ENCODE measurements around the gene PDXK. TPM values are rescaled to one million over a fixed set of nuclear protein-coding genes. Genes with fewer than 3 reads are reported as not detected.

Gene PDXK
- total RNA-seq, 1 donor from 2014 or later, result 183 TPM

DNA sequence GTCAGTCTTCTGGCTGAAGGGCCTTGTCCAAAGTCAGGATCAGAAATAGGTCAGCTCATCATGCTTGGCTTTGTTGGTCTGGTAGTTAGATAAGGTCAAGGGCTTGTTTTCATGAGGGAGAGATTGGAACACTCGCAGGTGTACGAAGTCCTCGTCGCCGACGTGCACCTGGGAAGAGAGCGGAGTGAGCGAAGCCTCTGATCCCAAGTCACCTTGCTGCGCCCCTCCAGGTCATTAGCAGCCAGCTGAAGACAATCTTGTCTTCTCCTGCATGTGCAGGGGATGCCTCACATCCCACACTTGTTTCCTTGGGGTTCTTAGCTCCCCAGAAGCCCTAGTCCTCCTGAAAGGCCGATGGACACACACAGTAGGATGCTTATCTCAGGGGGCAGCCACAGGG is 55.2 kb downstream of the PDXK start:
- DNase-seq (ENCODE audit: low read depth), result no peak
- no peak overlapping the region for H3K4me3 ChIP-seq (ENCODE audit: low read depth, low read length)
- TF ChIP-seq, protein P1, sequence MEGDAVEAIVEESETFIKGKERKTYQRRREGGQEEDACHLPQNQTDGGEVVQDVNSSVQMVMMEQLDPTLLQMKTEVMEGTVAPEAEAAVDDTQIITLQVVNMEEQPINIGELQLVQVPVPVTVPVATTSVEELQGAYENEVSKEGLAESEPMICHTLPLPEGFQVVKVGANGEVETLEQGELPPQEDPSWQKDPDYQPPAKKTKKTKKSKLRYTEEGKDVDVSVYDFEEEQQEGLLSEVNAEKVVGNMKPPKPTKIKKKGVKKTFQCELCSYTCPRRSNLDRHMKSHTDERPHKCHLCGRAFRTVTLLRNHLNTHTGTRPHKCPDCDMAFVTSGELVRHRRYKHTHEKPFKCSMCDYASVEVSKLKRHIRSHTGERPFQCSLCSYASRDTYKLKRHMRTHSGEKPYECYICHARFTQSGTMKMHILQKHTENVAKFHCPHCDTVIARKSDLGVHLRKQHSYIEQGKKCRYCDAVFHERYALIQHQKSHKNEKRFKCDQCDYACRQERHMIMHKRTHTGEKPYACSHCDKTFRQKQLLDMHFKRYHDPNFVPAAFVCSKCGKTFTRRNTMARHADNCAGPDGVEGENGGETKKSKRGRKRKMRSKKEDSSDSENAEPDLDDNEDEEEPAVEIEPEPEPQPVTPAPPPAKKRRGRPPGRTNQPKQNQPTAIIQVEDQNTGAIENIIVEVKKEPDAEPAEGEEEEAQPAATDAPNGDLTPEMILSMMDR (IDR thresholded peaks at IDR 0.05; ENCODE audit: insufficient read depth, low read length, poor library complexity, severe bottlenecking), result no peak
- H3K36me3 ChIP-seq (ENCODE audit: control insufficient read depth, insufficient read depth, low read length), result peaks cover 2% of the 10 kb centered on the region
- H3K27me3 ChIP-seq (ENCODE audit: control insufficient read depth, insufficient read depth, low read length), result no peaks in the 10 kb centered on the region

- DNase-seq (ENCODE audit: low read depth), result no peak
- Histone ChIP-seq H3K27me3 (ENCODE audit: control insufficient read depth, insufficient read depth, low read length) (no peaks in the 10 kb centered on the region), H3K4me3 (ENCODE audit: low read depth, low read length) (peak overlapping the region; percentile 85), H3K36me3 (ENCODE audit: control insufficient read depth, insufficient read depth, low read length) (peaks cover 2% of the 10 kb centered on the region)
- TF ChIP-seq, protein P1 (IDR thresholded peaks at IDR 0.05; ENCODE audit: insufficient read depth, low read length, poor library complexity, severe bottlenecking), result no peak
These were observed 56.3 kb downstream of the PDXK start for GRCh38 chr21:43775190-43775589.

- peaks cover 2% of the 10 kb centered on the region for H3K36me3 ChIP-seq (ENCODE audit: control insufficient read depth, insufficient read depth, low read length)
- no peak for DNase-seq (ENCODE audit: low read depth)
- TF ChIP-seq, protein P1 (IDR thresholded peaks at IDR 0.05; ENCODE audit: insufficient read depth, low read length, poor library complexity, severe bottlenecking), result no peak
- H3K27me3 ChIP-seq (ENCODE audit: control insufficient read depth, insufficient read depth, low read length), result no peaks in the 10 kb centered on the region
- H3K4me3 ChIP-seq (ENCODE audit: low read depth, low read length), result peak within 1 kb of the TSS; percentile 85
These were observed 57.0 kb downstream of the PDXK start, which contains the start of gene CSTB for GRCh38 chr21:43775795-43776430. CSTB (minus strand) TSS chr21:43776308; CDS start chr21:43776269, 39 bp downstream.

- Histone ChIP-seq H3K36me3 (ENCODE audit: control insufficient read depth, insufficient read depth, low read length) (peaks cover 2% of the 10 kb centered on the region), H3K27me3 (ENCODE audit: control insufficient read depth, insufficient read depth, low read length) (no peaks in the 10 kb centered on the region), H3K4me3 (ENCODE audit: low read depth, low read length) (no peak overlapping the region)
- TF ChIP-seq, protein P1 (IDR thresholded peaks at IDR 0.05; ENCODE audit: insufficient read depth, low read length, poor library complexity, severe bottlenecking), result no peak
- DNase-seq (ENCODE audit: low read depth), result no peak
These were observed 59.0 kb downstream of the PDXK start for GRCh38 chr21:43777953-43778352.

- Histone ChIP-seq H3K4me3 (ENCODE audit: low read depth, low read length) (no peak overlapping the region), H3K36me3 (ENCODE audit: control insufficient read depth, insufficient read depth, low read length) (peaks cover 2% of the 10 kb centered on the region), H3K27me3 (ENCODE audit: control insufficient read depth, insufficient read depth, low read length) (no peaks in the 10 kb centered on the region)
- no peak for DNase-seq (ENCODE audit: low read depth)
- TF ChIP-seq, protein P1 (IDR thresholded peaks at IDR 0.05; ENCODE audit: insufficient read depth, low read length, poor library complexity, severe bottlenecking), result no peak
These were observed 59.8 kb downstream of the PDXK start for GRCh38 chr21:43778469-43779335.

Data from kidney epithelial cell (primary cell).